Placental epithelial cell (primary cell): Measurements from ENCODE around the gene SULT1A1. TPM values are rescaled to one million over a fixed set of nuclear protein-coding genes. Genes with fewer than 3 reads are reported as not detected.

ENCODE experiments used
- total RNA-seq: library from RNA; depleted of rRNA; stranded (reverse); fragments of >200 nt; gene quantifications from 2 replicates; pipeline ENCODE4 v1.2.3, GENCODE V29; 2012

Gene SULT1A1
- total RNA-seq: not detected in 2 replicates

GRCh38 chr16:28609631-28610594 lies at the start of gene SULT1A1:
TSS of gene SULT1A1 (minus strand) at chr16:28610044. CDS start at chr16:28608855, 1,189 bp downstream.

GRCh38 chr16:28637765-28638164 lies 27.9 kb upstream of the SULT1A1 start, which contains the start of gene NPIPB8:
TSS of gene NPIPB8 (plus strand) at chr16:28638065. CDS start at chr16:28638361, 296 bp downstream.

GRCh38 chr16:28596840-28597691 lies 12.8 kb downstream of the SULT1A1 start, which contains the start of gene SULT1A2:
TSS of gene SULT1A2 (minus strand) at chr16:28597050. CDS start at chr16:28595930, 1,120 bp downstream.

Other genes with a start within 250 kb of the SULT1A1 start
- 3.1 TPM in 1 of 2 replicates, not detected in the other for gene NPIPB6, start 246.5 kb downstream of the SULT1A1 start, total RNA-seq
- 44.6 and 67.5 TPM in 2 replicates for gene EIF3CL, start 206.2 kb downstream of the SULT1A1 start, total RNA-seq
- not detected in 2 replicates for gene NPIPB7, start 137.7 kb downstream of the SULT1A1 start, total RNA-seq
- 4.3 and 13.4 TPM in 2 replicates for gene CLN3, start 118.0 kb downstream of the SULT1A1 start, total RNA-seq
- under 0.01 TPM in 1 of 2 replicates, not detected in the other for gene APOBR, start 115.4 kb downstream of the SULT1A1 start, total RNA-seq
- gene IL27, start 103.2 kb downstream of the SULT1A1 start, total RNA-seq: not detected in 2 replicates
- not detected in 2 replicates for gene NUPR1, start 71.1 kb downstream of the SULT1A1 start, total RNA-seq
- gene SGF29, start 56.1 kb downstream of the SULT1A1 start, total RNA-seq: 8.2 and 12.2 TPM in 2 replicates
- 0.11 TPM in 1 of 2 replicates, not detected in the other for gene SULT1A2, start 13.0 kb downstream of the SULT1A1 start, total RNA-seq
- gene NPIPB8, start 28.0 kb upstream of the SULT1A1 start, total RNA-seq: 2.0 TPM in 1 of 2 replicates, not detected in the other
- 62.7 and 131 TPM in 2 replicates for gene EIF3C, start 101.4 kb upstream of the SULT1A1 start, total RNA-seq
- gene NPIPB9, start 141.7 kb upstream of the SULT1A1 start, total RNA-seq: 3.9 TPM in 1 of 2 replicates, not detected in the other
- gene ATXN2L, start 213.0 kb upstream of the SULT1A1 start, total RNA-seq: 54.6 and 59.0 TPM in 2 replicates
- 76.6 and 111 TPM in 2 replicates for gene TUFM, start 236.3 kb upstream of the SULT1A1 start, total RNA-seq